HG03045 (cell line): ENCODE measurements around the gene EML2.
"Not testable (repeated sequence)": the region's sequence is repeated elsewhere in the genome, so short reads cannot be mapped to it uniquely, and the experiment has no call there.

ENCODE experiments used
- ATAC-seq: cut with Tn5 transposase; IDR thresholded peaks from one replicate; pipeline ENCODE4 v1.9.1; 2021; ENCODE audit warnings: mild to moderate bottlenecking, moderate library complexity; ENCODE audit not compliant: unreplicated experiment

The EML2 gene

GRCh38 chr19:45650722-45651121, 11.5 kb upstream of the EML2 start:
- no peak for ATAC-seq

- ATAC-seq = no peak
Measured at GRCh38 chr19:45646345-45646698, 7.1 kb upstream of the EML2 start.

- peak; percentile 51 for ATAC-seq
Measured at GRCh38 chr19:45645631-45646344, 6.6 kb upstream of the EML2 start.

DNA sequence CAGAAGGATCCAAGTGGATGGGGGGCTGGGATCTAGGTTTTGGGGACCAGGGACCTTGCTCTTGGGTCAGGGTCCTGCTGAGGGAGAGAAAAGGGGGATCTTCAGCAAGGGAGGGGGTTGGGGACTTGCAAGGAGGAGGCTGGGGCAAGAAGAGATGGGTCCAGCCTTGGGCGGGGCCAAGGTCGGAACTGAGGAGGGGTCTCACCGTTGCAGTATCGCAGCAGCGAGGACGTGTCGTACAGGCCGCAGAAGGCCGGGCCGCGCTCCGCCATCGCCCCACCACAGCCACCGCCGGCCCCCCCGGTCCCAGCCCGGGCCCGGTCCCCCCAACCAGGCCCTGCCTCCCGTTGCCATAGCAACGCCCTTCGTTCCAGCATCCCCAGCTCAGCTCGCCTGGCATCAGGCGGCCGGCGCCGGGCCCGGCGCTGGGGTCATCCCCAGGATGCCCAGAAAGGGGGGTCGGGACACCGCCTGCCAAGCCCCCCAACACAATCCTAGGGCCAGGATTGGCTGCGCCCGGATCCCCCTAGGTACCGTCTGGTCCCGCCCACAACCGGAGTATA, 6.0 kb upstream of the EML2 start:
- no peak for ATAC-seq

DNA sequence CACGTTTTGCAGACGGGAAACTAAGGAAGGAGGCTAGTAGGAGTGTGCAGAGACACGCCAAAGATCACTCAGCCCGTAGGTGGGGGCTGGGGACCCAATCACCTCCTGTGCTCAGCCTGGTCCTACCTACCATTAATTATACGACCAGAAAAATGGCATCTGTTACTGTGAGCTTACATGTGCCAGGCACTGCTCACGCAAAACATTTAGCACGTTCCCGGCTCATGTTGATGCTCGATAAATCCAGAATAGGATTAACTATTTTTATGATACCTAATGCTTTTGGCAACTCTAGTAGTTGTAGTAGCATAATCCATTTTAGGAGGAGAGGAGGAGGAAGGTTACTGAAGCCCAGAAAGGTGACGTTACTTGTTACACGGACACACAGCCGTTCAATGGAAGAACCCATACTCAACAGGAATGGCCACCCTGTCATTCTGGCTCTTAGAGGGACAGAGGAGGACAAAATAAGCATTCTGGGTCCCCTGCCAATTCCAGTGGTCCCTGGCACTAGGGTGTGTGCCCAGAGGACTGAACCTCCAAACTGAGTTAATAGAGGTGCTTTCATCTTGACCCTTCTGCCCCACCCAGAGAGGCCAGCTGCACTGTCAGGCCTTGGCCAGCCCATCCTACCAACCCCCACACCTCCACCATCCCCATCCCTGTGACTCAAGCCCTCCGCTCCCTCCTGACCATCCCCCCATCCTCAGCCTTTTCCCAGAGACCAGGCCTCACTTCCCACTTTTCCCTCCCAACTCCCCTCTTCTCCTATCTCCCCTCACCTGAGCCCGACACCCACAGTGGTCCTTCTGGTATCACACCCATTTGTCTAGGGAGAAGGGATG, 5.0 kb upstream of the EML2 start:
- no peak for ATAC-seq

DNA sequence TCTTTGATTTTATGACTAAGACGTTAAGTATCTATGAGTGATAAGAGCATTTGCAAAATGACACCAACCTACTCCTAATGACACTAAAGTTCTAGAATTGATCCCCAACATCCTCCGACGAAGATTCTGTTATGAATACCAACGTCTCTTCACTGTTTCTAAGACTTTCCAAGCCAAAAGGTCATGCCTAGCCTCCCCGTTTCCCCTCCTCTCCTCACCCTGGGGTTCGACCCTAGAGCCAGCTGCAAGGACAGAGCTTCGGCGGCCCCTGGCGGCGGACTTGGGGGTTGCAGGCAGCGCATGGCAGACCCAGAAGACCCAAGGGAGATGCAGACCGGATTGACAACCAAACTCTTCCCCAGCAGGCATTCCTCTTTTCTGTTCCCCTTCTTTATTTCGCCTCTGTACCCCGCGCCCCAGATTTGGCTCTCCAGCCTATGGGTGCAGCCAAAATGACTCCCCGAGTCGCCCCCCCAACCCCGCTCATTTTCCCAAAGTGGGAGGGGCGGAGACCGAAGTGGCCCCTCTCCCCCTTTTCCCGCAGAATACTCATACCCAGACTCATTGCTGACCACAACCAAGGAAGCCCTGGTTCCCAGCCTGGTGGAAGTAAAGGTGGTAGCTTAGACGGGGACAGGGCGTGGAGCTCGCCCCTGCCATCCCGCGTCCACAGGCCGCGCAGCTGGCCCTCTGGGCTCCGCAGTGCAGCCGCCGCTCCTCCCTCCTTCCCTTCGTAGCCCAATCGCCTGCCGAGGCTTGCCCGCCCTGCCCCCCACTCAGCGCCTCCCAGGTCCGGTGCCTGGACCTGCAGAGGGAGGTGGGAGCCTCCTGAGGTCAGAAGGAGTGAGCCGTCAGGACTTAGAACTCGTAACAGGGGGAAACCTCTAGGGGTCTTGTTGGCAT, 4.1 kb upstream of the EML2 start:
- no peak for ATAC-seq

- no peak for ATAC-seq
Measured at GRCh38 chr19:45641274-45642105, 2.3 kb upstream of the EML2 start.

- no peak for ATAC-seq
Measured at GRCh38 chr19:45640849-45641273, 1.7 kb upstream of the EML2 start.

DNA sequence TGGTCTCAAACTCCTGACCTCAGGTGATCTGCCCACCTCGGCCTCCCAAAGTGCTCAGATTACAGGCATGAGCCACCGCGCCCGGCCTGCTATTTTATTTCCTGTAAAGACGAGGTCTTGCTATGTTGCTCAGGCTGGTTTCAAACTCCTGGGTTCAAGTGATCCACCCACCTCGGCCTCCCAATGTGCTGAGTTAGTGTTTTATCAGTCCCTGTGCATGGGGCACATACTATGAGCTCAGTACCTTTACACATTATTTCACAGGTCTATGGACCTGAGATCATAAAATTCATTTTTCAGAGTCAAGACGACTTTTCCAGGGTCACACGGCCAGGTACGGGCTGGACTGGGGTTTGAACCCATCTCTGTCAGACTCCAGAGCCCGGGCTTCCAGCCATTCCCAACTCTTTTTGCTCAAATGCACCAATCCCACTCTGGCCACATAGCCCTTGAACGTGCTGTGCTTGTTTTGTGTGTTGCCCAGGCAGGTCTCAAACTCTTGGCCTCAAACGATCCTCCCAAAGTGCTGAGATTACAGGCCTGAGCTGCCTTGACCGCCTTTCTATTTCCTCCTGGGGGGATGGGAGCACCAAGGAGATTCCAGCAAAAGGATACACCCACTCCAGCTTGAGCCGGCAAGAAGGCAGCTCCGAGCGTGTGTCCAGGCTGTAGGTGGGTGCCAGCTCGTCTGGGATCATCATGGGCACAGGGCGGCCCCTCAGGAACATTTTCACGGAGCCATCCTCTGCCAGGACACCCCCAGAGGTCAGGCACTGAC, 1.1 kb downstream of the EML2 start:
- no peak for ATAC-seq

- no peak for ATAC-seq
Measured at GRCh38 chr19:45636902-45637301, 2.3 kb downstream of the EML2 start.

DNA sequence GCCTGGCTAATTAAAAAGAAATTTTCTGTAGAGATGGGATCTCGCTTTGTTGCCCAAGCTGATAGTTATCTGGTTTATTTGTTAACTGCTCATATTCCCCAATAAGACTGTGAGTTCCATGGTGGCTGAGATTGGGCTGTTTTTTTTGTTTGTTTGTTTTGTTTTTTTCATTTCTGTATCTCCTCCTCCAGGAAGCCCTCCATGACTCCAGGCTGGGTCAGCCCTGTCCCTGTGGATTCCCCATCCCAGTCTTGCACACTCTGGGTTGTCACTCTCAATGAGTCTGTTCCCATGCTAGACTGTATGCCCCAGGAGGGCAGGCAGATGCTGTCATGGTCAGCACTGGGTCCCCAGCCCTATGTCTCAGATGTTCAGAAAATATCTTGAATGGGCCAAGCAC, 2.9 kb downstream of the EML2 start:
- no peak for ATAC-seq

GRCh38 chr19:45632468-45633196, 6.6 kb downstream of the EML2 start:
- no peak for ATAC-seq

- ATAC-seq = no peak
Measured at GRCh38 chr19:45630463-45630862, 8.7 kb downstream of the EML2 start.

GRCh38 chr19:45629704-45630103, 9.5 kb downstream of the EML2 start:
- no peak for ATAC-seq

DNA sequence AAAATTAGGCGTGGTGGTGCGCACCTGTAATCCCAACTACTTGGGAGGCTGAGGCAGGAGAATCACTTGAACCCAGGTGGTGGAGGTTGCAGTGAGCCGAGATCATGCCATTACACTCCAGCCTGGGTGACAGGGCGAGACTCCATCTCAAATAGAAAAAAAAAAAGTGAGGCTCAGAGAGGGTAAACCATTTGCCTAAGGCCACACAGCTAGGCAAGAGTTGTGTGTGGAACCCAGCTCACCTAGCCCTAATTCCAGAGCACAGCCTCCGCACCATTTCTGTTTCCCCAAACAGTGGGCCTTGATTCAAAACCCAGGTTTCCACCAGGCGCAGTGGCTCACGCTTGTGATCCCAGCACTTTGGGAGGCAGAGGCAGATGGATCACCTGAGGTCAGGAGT, 11.0 kb downstream of the EML2 start:
- ATAC-seq = not testable (repeated sequence)

DNA sequence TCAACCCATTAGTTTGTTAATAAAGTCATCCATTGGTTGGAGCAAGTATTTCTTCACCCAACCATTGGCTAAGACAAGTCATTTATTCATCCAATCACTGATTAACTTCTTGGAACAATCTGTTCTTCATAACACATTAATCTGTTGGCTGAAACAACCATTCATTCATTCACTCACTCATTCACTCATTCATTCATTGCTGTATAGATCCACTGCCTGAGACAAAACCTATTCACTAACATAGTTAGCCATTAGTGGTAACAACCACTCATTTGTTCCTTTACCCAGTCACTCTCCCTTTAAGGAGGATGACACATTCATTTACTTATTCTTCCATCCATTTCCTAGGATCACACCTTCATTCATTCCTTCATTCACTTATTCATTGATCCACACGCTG, 15.2 kb downstream of the EML2 start:
- no peak for ATAC-seq

DNA sequence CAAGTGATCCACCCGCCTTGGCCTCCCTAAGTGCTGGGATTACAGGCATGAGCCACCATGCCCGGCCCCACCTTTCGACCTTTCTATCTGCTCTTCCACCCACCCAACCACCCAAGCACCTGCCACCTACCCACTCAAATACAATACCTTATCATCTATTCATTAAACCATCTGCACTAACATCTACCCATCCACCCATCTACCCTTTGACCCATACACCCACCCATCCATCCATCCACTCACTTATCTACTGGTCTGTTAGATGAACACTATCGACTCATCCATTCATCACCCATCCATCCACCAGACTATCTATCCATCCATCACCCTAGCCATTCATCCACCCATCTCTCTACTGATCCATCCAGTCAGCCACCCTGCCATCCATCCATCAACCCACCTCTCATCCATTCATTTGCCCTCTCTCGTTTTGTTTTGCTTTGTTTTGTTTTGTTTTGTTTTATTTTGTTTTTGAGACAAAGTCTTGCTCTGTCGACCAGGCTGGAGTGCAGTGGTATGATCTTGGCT, 17.2 kb downstream of the EML2 start:
- no peak for ATAC-seq

DNA sequence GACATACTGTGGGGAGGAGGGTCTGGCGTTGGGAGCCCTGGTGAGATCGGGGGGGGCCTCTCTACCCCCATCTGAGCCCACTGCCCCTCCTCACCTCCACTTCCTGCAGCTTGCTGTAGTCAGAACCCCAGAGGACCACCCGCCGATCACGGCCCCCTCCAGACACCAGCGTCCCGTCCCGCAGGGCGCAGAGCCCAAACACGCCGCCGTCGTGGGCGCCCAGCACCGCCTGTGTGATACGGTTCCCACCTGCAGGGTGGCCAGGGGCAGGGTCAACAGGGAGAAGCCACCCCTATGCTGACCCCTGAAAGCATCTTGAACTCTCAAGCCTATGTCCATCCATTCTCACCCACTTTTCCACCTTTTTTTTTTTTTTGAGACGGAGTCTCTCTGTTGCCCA, 17.8 kb downstream of the EML2 start:
- ATAC-seq = no peak

GRCh38 chr19:45616704-45617017, 22.5 kb downstream of the EML2 start:
- no peak for ATAC-seq
